Measurements from ENCODE around the gene SLC46A2. TPM values are rescaled to one million over a fixed set of nuclear protein-coding genes. Genes with fewer than 3 reads are reported as not detected.

Gene SLC46A2
- polyA plus RNA-seq, 1 donor (not counting 4 experiments of a cell fraction or from before 2014, with no cell fraction given): not detected

DNA sequence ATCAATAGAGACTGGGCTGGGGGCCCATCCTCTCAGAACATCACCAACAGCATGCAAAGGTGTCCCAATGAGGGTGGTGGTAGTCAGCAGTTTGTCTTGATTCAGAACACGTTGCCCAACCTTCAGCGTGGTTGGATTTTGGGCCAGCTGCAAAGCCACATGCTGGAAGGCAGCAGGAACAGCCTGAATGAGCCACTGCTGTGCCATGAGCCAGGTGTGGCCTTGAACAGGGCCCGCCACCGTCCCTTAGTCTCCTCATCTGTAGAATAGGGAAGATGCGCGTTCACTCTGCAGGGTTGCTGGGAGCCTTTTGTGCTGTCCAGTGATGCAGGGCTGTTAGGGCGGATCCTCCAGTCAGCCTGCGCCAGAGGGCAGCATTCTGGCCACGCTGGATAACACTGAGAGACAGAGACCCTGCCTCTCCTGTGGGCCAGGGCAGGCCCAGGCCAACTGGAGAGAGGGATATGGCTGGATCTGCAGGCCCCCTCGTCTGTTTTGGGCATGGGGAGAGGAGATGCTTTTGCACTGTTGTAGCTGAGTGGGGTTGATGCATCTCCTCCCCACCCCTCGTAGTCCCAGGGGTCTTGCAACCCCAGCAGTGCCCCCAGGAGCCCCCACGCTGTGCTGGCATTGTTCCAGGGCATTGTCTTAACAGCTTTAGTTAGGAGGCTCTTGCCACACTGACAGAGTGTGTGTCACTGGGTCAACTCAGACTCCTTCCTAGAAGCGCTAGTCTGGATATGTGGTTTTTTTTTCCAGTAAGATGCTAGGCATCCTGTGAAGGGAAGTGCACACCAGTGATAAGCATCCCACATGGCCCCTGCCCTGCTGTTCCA lies 42.1 kb downstream of the SLC46A2 start:
- no peak overlapping the region for H3K9ac ChIP-seq (ENCODE audit: control insufficient read depth, extremely low read depth, insufficient read depth, low read length)
- no peak overlapping the region for H3K27ac ChIP-seq (ENCODE audit: control insufficient read depth, insufficient read depth, low read length)
- H3K27me3 ChIP-seq (ENCODE audit: control insufficient read depth, extremely low read depth, insufficient read depth, low read length): no peaks in the 10 kb centered on the region
- no peak overlapping the region for H3K4me2 ChIP-seq (ENCODE audit: control insufficient read depth, extremely low read depth, insufficient read depth, low read depth, low read length)
- dilution Hi-C loops (cut with MboI; ENCODE audit: extremely low pct_ligation_motif_present, low sequenced_read_pairs): no loop called here
- H2AFZ ChIP-seq (ENCODE audit: control insufficient read depth, low read length): no peak overlapping the region
- no peaks in the 10 kb centered on the region for H4K20me1 ChIP-seq (ENCODE audit: control insufficient read depth, extremely low read depth, insufficient read depth, low read length)
- TF ChIP-seq CTCF (optimal IDR thresholded peaks at IDR 0.05 in 1 of 3, IDR thresholded peaks at IDR 0.05 in 1 of 3, conservative IDR thresholded peaks at IDR 0.05 in 1 of 3; ENCODE audit: extremely low read depth in 1 of 3, insufficient read depth in 2 of 3, low read length in 3 of 3) (no peak), EZH2 (IDR thresholded peaks at IDR 0.05; ENCODE audit: low read length) (no peak)
- H3K4me3 ChIP-seq (ENCODE audit: control insufficient read depth in 2 of 3, extremely low read depth in 1 of 3, insufficient read depth in 2 of 3, low read depth in 1 of 3, low read length in 3 of 3): no peak overlapping the region
- H3K9me1 ChIP-seq (ENCODE audit: control insufficient read depth, extremely low read depth, insufficient read depth, low read length): no peaks in the 10 kb centered on the region
- peaks cover 4 to 6% of the 10 kb centered on the region in 2 experiments for H3K36me3 ChIP-seq (ENCODE audit: control insufficient read depth in 2 of 2, extremely low read depth in 1 of 2, insufficient read depth in 2 of 2, low read length in 2 of 2)
- H3K79me2 ChIP-seq (ENCODE audit: control insufficient read depth, insufficient read depth, low read length): no peaks in the 10 kb centered on the region
- DNase-seq (ENCODE audit: low read depth, low spot score) (no peak), FAIRE-seq (no peak)
- no peaks in the 10 kb centered on the region for H3K9me3 ChIP-seq (ENCODE audit: control insufficient read depth, low read depth, low read length)
- peaks cover 2% of the 10 kb centered on the region for H3K4me1 ChIP-seq (ENCODE audit: control insufficient read depth, extremely low read depth, insufficient read depth, low read length)

GRCh38 chr9:112846528-112847488 lies 43.9 kb downstream of the SLC46A2 start:
- Histone ChIP-seq H3K4me1 (ENCODE audit: control insufficient read depth, extremely low read depth, insufficient read depth, low read length) (peaks cover 2% of the 10 kb centered on the region), H3K4me2 (ENCODE audit: control insufficient read depth, extremely low read depth, insufficient read depth, low read depth, low read length) (no peak overlapping the region), H3K9ac (ENCODE audit: control insufficient read depth, extremely low read depth, insufficient read depth, low read length) (no peak overlapping the region), H3K27ac (ENCODE audit: control insufficient read depth, insufficient read depth, low read length) (no peak overlapping the region), H3K27me3 (ENCODE audit: control insufficient read depth, extremely low read depth, insufficient read depth, low read length) (no peaks in the 10 kb centered on the region), H3K9me1 (ENCODE audit: control insufficient read depth, extremely low read depth, insufficient read depth, low read length) (no peaks in the 10 kb centered on the region), H2AFZ (ENCODE audit: control insufficient read depth, low read length) (no peak overlapping the region), H3K4me3 (ENCODE audit: control insufficient read depth in 2 of 3, extremely low read depth in 1 of 3, insufficient read depth in 2 of 3, low read depth in 1 of 3, low read length in 3 of 3) (no peak overlapping the region), H3K36me3 (ENCODE audit: control insufficient read depth in 2 of 2, extremely low read depth in 1 of 2, insufficient read depth in 2 of 2, low read length in 2 of 2) (peaks cover 4 to 6% of the 10 kb centered on the region in 2 experiments), H3K79me2 (ENCODE audit: control insufficient read depth, insufficient read depth, low read length) (no peaks in the 10 kb centered on the region), H4K20me1 (ENCODE audit: control insufficient read depth, extremely low read depth, insufficient read depth, low read length) (no peaks in the 10 kb centered on the region), H3K9me3 (ENCODE audit: control insufficient read depth, low read depth, low read length) (no peaks in the 10 kb centered on the region)
- TF ChIP-seq EZH2 (IDR thresholded peaks at IDR 0.05; ENCODE audit: low read length) (no peak), CTCF (optimal IDR thresholded peaks at IDR 0.05 in 1 of 3, IDR thresholded peaks at IDR 0.05 in 1 of 3, conservative IDR thresholded peaks at IDR 0.05 in 1 of 3; ENCODE audit: extremely low read depth in 1 of 3, insufficient read depth in 2 of 3, low read length in 3 of 3) (no peak)
- dilution Hi-C loops (cut with MboI; ENCODE audit: extremely low pct_ligation_motif_present, low sequenced_read_pairs): no loop called here
- no peak for FAIRE-seq
- no peak for DNase-seq (ENCODE audit: low read depth, low spot score)

Measured in keratinocyte (primary cell).